HCT116 (cell line): ENCODE measurements around the gene LRBA. TPM values are rescaled to one million over a fixed set of nuclear protein-coding genes. Genes with fewer than 3 reads are reported as not detected.

ENCODE experiments used
- ATAC-seq: fragments of 200-7000 bp; cut with Tn5 transposase; 2 replicates; pipeline ENCODE4 v1.9.1; 2020; ENCODE audit warnings: mild to moderate bottlenecking, moderate library complexity
- BruUV-seq: library from RNA; stranded (reverse); fragments of 400-500 nt; replicated peaks from 2 replicates; lab custom pipeline; 2021; lab: Mats Ljungman, UMichigan
- CTCF ChIA-PET: fragments of 300-600 bp; sonication (Branson Sonifier 250); formaldehyde crosslinking; loops from one replicate; lab custom pipeline; 2021; ENCODE audit warnings: antibody characterized with exemption; lab: Charles Lee
- POLR2A ChIA-PET: fragments of 300-600, 350-600 bp; sonication (Branson Sonifier 250); formaldehyde crosslinking; loops from one replicate; lab custom pipeline; 2021; ENCODE audit warnings: antibody characterized with exemption; lab: Charles Lee
- RAD21 ChIA-PET, 2 experiments: fragments of 300-600 bp; sonication (Branson Sonifier 250); formaldehyde crosslinking; loops; one replicate each; lab custom pipeline; 2023; ENCODE audit warnings: low total read pairs in 2 of 2; ENCODE audit not compliant: uncharacterized antibody in 2 of 2, unreplicated experiment in 2 of 2, low non-redundant PET in 1 of 2; lab: Charles Lee
- DNase-seq: peaks from one replicate; pipeline ENCODE4 v3.0.0-alpha.2; 2010; ENCODE audit warnings: low read depth, low spot score
- H2AFZ ChIP-seq: fragments of 200-600 bp; shearing (Covaris generic), sonication (generic); 2 replicates; pipeline ENCODE4 v1.6.1; 2017; ENCODE audit warnings: low read depth, mixed run types, mixed read lengths, antibody characterized with exemption, low read length; ENCODE audit not compliant: poor library complexity, severe bottlenecking
- H3K27ac ChIP-seq: 2 replicates; pipeline ENCODE4 v1.5.1; 2012; ENCODE audit warnings: low read depth, low read length
- H3K27me3 ChIP-seq: fragments of 200-600 bp; sonication (generic); 2 replicates; pipeline ENCODE4 v1.6.1; 2016; ENCODE audit warnings: mixed run types, low read length, mixed read lengths; ENCODE audit not compliant: insufficient read depth
- H3K36me3 ChIP-seq, 2 experiments: fragments of 200-500 bp in 1 of 2; fragments of 200-600 bp in 1 of 2; sonication (Bioruptor generic) in 1 of 2; sonication (generic) in 1 of 2; 2 replicates each; pipeline versions ENCODE4 v1.5.1 to v1.6.1; 2014 to 2016; ENCODE audit warnings: low read length in 2 of 2, inconsistent platforms in 1 of 2, mixed read lengths in 1 of 2, mixed run types in 1 of 2; ENCODE audit not compliant: insufficient read depth in 2 of 2, control insufficient read depth in 1 of 2
- H3K4me1 ChIP-seq, 2 experiments: fragments of 200-600 bp in 1 of 2; sonication (generic) in 1 of 2; 2 replicates each; pipeline versions ENCODE4 v1.5.1 to v1.6.1; 2012 to 2017; ENCODE audit warnings: low read length in 2 of 2, inconsistent platforms in 1 of 2, mild to moderate bottlenecking in 1 of 2, mixed read lengths in 1 of 2, mixed run types in 1 of 2, moderate library complexity in 1 of 2; ENCODE audit not compliant: insufficient read depth in 2 of 2, control insufficient read depth in 1 of 2
- H3K4me2 ChIP-seq: fragments of 200-600 bp; sonication (generic); 2 replicates; pipeline ENCODE4 v1.6.1; 2017; ENCODE audit warnings: mixed run types, low read length, mixed read lengths
- H3K4me3 ChIP-seq, 2 experiments: fragments of 200-600 bp in 1 of 2; sonication (generic) in 1 of 2; replicated peaks in 1 of 2; 2 replicates each; pipeline ENCODE4 v1.5.1; 2011 to 2016; ENCODE audit warnings: low read length in 2 of 2, control low read depth in 1 of 2, low read depth in 1 of 2, mild to moderate bottlenecking in 1 of 2, mixed read lengths in 1 of 2, mixed run types in 1 of 2
- H3K79me2 ChIP-seq: fragments of 200-600 bp; sonication (generic); 2 replicates; pipeline ENCODE4 v1.6.1; 2017; ENCODE audit warnings: mild to moderate bottlenecking, mixed run types, low read length, moderate library complexity, mixed read lengths; ENCODE audit not compliant: insufficient read depth
- H3K9ac ChIP-seq: fragments of 200-600 bp; sonication (generic); 2 replicates; pipeline ENCODE4 v1.6.1; 2016; ENCODE audit warnings: low read length, mixed read lengths
- H3K9me2 ChIP-seq: fragments of 200-600 bp; sonication (generic), shearing (Covaris generic); 2 replicates; pipeline ENCODE4 v1.6.1; 2017; ENCODE audit warnings: mixed run types, mild to moderate bottlenecking, moderate library complexity; ENCODE audit not compliant: insufficient read depth
- H3K9me3 ChIP-seq, 2 experiments: fragments of 200-500 bp in 1 of 2; fragments of 200-600 bp in 1 of 2; sonication (Bioruptor generic) in 1 of 2; sonication (generic) in 1 of 2; 2 replicates each; pipeline ENCODE4 v1.6.1; 2014 to 2017; ENCODE audit warnings: low read length in 2 of 2, mixed read lengths in 2 of 2, inconsistent platforms in 1 of 2, low read depth in 1 of 2, mild to moderate bottlenecking in 1 of 2, mixed run types in 1 of 2, moderate library complexity in 1 of 2; ENCODE audit not compliant: control insufficient read depth in 1 of 2, insufficient read depth in 1 of 2
- H4K20me1 ChIP-seq: fragments of 200-600 bp; sonication (generic), shearing (Covaris generic); 2 replicates; pipeline ENCODE4 v1.6.1; 2017; ENCODE audit warnings: mixed run types, mild to moderate bottlenecking, moderate library complexity; ENCODE audit not compliant: insufficient read depth
- ATF3 ChIP-seq: IDR thresholded peaks from 2 replicates; pipeline ENCODE4 v1.6.1; 2012
- CEBPB ChIP-seq: IDR thresholded peaks from 2 replicates; pipeline ENCODE4 v1.6.1; 2012; ENCODE audit warnings: low read depth
- CTCF ChIP-seq, 3 experiments: fragments of 200-600 bp in 1 of 3; sonication (generic) in 1 of 3; IDR thresholded peaks in 2 of 3; conservative IDR thresholded peaks in 1 of 3; 2 replicates each; pipeline ENCODE4 v1.5.1; 2012 to 2017; ENCODE audit warnings: low read depth in 2 of 3, low read length in 2 of 3, antibody characterized with exemption in 1 of 3, borderline replicate concordance in 1 of 3, control low read depth in 1 of 3, mild to moderate bottlenecking in 1 of 3, mixed read lengths in 1 of 3, mixed run types in 1 of 3, moderate library complexity in 1 of 3; ENCODE audit not compliant: insufficient read depth in 1 of 3
- JUND ChIP-seq: IDR thresholded peaks from 2 replicates; pipeline ENCODE4 v1.6.1; 2012
- POLR2A ChIP-seq: IDR thresholded peaks from 2 replicates; pipeline ENCODE4 v1.7.0; 2011; ENCODE audit warnings: borderline replicate concordance; ENCODE audit not compliant: insufficient read depth, insufficient read length; ENCODE audit errors: extremely low read depth
- POLR2AphosphoS5 ChIP-seq: IDR thresholded peaks from 2 replicates; pipeline ENCODE4 v1.6.1; 2011; ENCODE audit warnings: mild to moderate bottlenecking, low read depth, low read length, moderate library complexity
- RAD21 ChIP-seq: IDR thresholded peaks from 2 replicates; pipeline ENCODE4 v1.6.1; 2012; ENCODE audit warnings: low read depth, mild to moderate bottlenecking
- REST ChIP-seq: IDR thresholded peaks from 2 replicates; pipeline ENCODE4 v1.6.1; 2012; ENCODE audit warnings: low read depth
- SIN3A ChIP-seq: IDR thresholded peaks from 2 replicates; pipeline ENCODE4 v1.6.1; 2012; ENCODE audit warnings: low read depth
- YY1 ChIP-seq: IDR thresholded peaks from 2 replicates; pipeline ENCODE4 v1.6.1; 2011; ENCODE audit warnings: low read length, low read depth, moderate library complexity, mild to moderate bottlenecking; ENCODE audit not compliant: insufficient replicate concordance; ENCODE audit errors: extremely low read depth
- ZFX ChIP-seq: fragments of 450-650 bp; IDR thresholded peaks from 2 replicates; pipeline ENCODE4 v1.6.1; 2017
- intact Hi-C: fragments of 100-400 bp; cut with micrococcal nuclease; formaldehyde crosslinking; loops from 2 replicates; pipeline ENCODE4 v1.10.0; 2022
- total RNA-seq: library from RNA; stranded (reverse); gene quantifications from one replicate; pipeline ENCODE4 v1.2.1, GENCODE V29; 2021; ENCODE audit not compliant: unreplicated experiment

LRBA gene
- total RNA-seq, 1 experiment from 2014 or later = 79.8 TPM

- Histone ChIP-seq H3K4me1 (no peaks in the 10 kb centered on the region), H3K9me2 (no peaks in the 10 kb centered on the region), H3K27ac (no peak overlapping the region), H3K9ac (no peak overlapping the region), H4K20me1 (no peaks in the 10 kb centered on the region), H3K27me3 (no peaks in the 10 kb centered on the region), H3K36me3 (no peaks in the 10 kb centered on the region), H3K4me3 (no peak overlapping the region), H2AFZ (no peak overlapping the region), H3K9me3 (no peaks in the 10 kb centered on the region), H3K79me2 (no peaks in the 10 kb centered on the region), H3K4me2 (no peak overlapping the region)
- POLR2A ChIA-PET = no interaction called here
- ATAC-seq = no peak
- TF ChIP-seq POLR2AphosphoS5 (no peak), CEBPB (no peak), ZFX (no peak), REST (no peak), RAD21 (no peak), CTCF (IDR thresholded peaks at IDR 0.05 in 2 of 3, conservative IDR thresholded peaks at IDR 0.05 in 1 of 3; ENCODE audit: borderline replicate concordance in 1 of 3, insufficient read depth in 1 of 3, low read depth in 2 of 3, low read length in 2 of 3) (no peak), YY1 (no peak), SIN3A (no peak), POLR2A (no peak), ATF3 (no peak), JUND (no peak)
- CTCF ChIA-PET = no interaction called here
- intact Hi-C loops = no loop called here
- RAD21 ChIA-PET = no interaction called here
- no TSS peak for BruUV-seq
- no peak for DNase-seq
These were observed 552.3 kb downstream of the LRBA start for GRCh38 chr4:150462743-150463142.
